SK-N-SH (cell line): ENCODE data around the gene SLC26A2. TPM values are rescaled to one million over a fixed set of nuclear protein-coding genes. Genes with fewer than 3 reads are reported as not detected.

Experiments used
- CTCF ChIA-PET: fragments of 300-600, 350-600 bp; formaldehyde crosslinking; extraction: SDS; loops from one replicate; lab custom pipeline; 2021; lab: Yijun Ruan, JAX
- POLR2A ChIA-PET: fragments of 350-600 bp; sonication (Branson Sonifier 250); formaldehyde crosslinking; extraction: SDS; loops from one replicate; lab custom pipeline; 2020; ENCODE audit warnings: antibody characterized with exemption, inconsistent platforms; lab: Yijun Ruan, JAX
- DNase-seq: peaks from one replicate; pipeline ENCODE4 v3.0.0; 2012
- H2AFZ ChIP-seq: fragments of 200-600 bp; sonication (generic); 2 replicates; pipeline ENCODE4 v1.8.1; 2016; ENCODE audit warnings: antibody characterized with exemption, mild to moderate bottlenecking, low read depth
- H3F3A ChIP-seq: fragments of 200-600 bp; sonication (generic); replicated peaks from 2 replicates; pipeline ENCODE3; 2016; ENCODE audit warnings: antibody characterized with exemption, mild to moderate bottlenecking; ENCODE audit not compliant: insufficient read depth
- H3K27ac ChIP-seq, 2 experiments: fragments of 200-500 bp in 1 of 2; fragments of 200-600 bp in 1 of 2; sonication (Bioruptor generic) in 1 of 2; sonication (generic), shearing (Covaris generic) in 1 of 2; 2 replicates each; pipeline versions ENCODE4 v1.5.1 to v1.6.1; 2014 to 2016; ENCODE audit warnings: low read depth in 2 of 2, inconsistent platforms in 1 of 2, low read length in 1 of 2, mild to moderate bottlenecking in 1 of 2, mixed read lengths in 1 of 2
- H3K27me3 ChIP-seq: fragments of 200-600 bp; sonication (generic), shearing (Covaris generic); 2 replicates; pipeline ENCODE4 v1.6.1; 2016; ENCODE audit warnings: mixed run types; ENCODE audit not compliant: insufficient read depth
- H3K36me3 ChIP-seq, 2 experiments: fragments of 200-500 bp in 1 of 2; fragments of 200-600 bp in 1 of 2; sonication (Bioruptor generic) in 1 of 2; sonication (generic) in 1 of 2; replicated peaks in 1 of 2; 2 replicates each; pipeline versions ENCODE3 to v1.5.1; 2014 to 2016; ENCODE audit warnings: low read length in 1 of 2, mild to moderate bottlenecking in 1 of 2; ENCODE audit not compliant: insufficient read depth in 2 of 2, control insufficient read depth in 1 of 2
- H3K4me1 ChIP-seq, 2 experiments: fragments of 200-500 bp in 1 of 2; fragments of 200-600 bp in 1 of 2; sonication (Bioruptor generic) in 1 of 2; sonication (generic), shearing (Covaris generic) in 1 of 2; 2 replicates each; pipeline versions ENCODE4 v1.5.1 to v1.6.1; 2014 to 2016; ENCODE audit warnings: low read depth in 1 of 2, low read length in 1 of 2, mixed run types in 1 of 2; ENCODE audit not compliant: insufficient read depth in 2 of 2, control insufficient read depth in 1 of 2
- H3K4me2 ChIP-seq: fragments of 200-600 bp; sonication (generic), shearing (Covaris generic); 2 replicates; pipeline ENCODE4 v1.6.1; 2017; ENCODE audit warnings: mixed run types
- H3K4me3 ChIP-seq, 2 experiments: fragments of 200-500 bp in 1 of 2; fragments of 200-600 bp in 1 of 2; sonication (Bioruptor generic) in 1 of 2; sonication (generic), shearing (Covaris generic) in 1 of 2; 2 replicates each; pipeline versions ENCODE4 v1.5.1 to v1.8.1; 2014 to 2016; ENCODE audit warnings: low read depth in 2 of 2, inconsistent platforms in 1 of 2, low read length in 1 of 2, mild to moderate bottlenecking in 1 of 2, mixed read lengths in 1 of 2, moderate library complexity in 1 of 2
- H3K79me2 ChIP-seq: fragments of 200-600 bp; sonication (generic); 2 replicates; pipeline ENCODE4 v1.8.1; 2017; ENCODE audit warnings: mild to moderate bottlenecking; ENCODE audit not compliant: insufficient read depth
- H3K9ac ChIP-seq: fragments of 200-600 bp; sonication (generic); 2 replicates; pipeline ENCODE4 v1.6.1; 2017; ENCODE audit warnings: mixed run types
- H3K9me2 ChIP-seq: fragments of 200-600 bp; sonication (generic); 2 replicates; pipeline ENCODE4 v1.6.1; 2017; ENCODE audit warnings: mixed run types
- H3K9me3 ChIP-seq: fragments of 200-600 bp; sonication (generic); 2 replicates; pipeline ENCODE4 v1.6.1; 2017; ENCODE audit warnings: mixed run types, mild to moderate bottlenecking, moderate library complexity
- H4K20me1 ChIP-seq: fragments of 200-600 bp; sonication (generic); 2 replicates; pipeline ENCODE4 v1.6.1; 2017; ENCODE audit warnings: mild to moderate bottlenecking, mixed run types; ENCODE audit not compliant: insufficient read depth
- CHD2 ChIP-seq: fragments of 150-350 bp; IDR thresholded peaks from 2 replicates; pipeline ENCODE4 v1.6.1; 2018; ENCODE audit warnings: low read length; ENCODE audit not compliant: partially characterized antibody
- EZH2phosphoT487 ChIP-seq: fragments of 200-600 bp; sonication (generic); IDR thresholded peaks from 2 replicates; pipeline ENCODE4 v1.6.1; 2017; ENCODE audit warnings: low read depth, mixed run types, mild to moderate bottlenecking, antibody characterized with exemption, moderate library complexity, borderline replicate concordance
- FOSL2 ChIP-seq: IDR thresholded peaks from 2 replicates; pipeline ENCODE4 v1.4.0; 2012; ENCODE audit warnings: low read depth, mild to moderate bottlenecking, moderate library complexity, borderline replicate concordance
- FOXM1 ChIP-seq: IDR thresholded peaks from 2 replicates; pipeline ENCODE4 v1.4.0; 2012; ENCODE audit warnings: low read depth, mild to moderate bottlenecking
- GABPA ChIP-seq: IDR thresholded peaks from 2 replicates; pipeline ENCODE4 v1.4.0; 2012; ENCODE audit warnings: low read depth, mild to moderate bottlenecking
- GATA2 ChIP-seq: sonication (generic); formaldehyde crosslinking; IDR thresholded peaks from 2 replicates; pipeline ENCODE4 v1.5.0; 2020; ENCODE audit warnings: mild to moderate bottlenecking, missing genetic modification reagents
- IRF3 ChIP-seq: fragments of 150-350 bp; IDR thresholded peaks from 2 replicates; pipeline ENCODE4 v1.6.1; 2016; ENCODE audit warnings: mild to moderate bottlenecking, low read depth, low read length
- JUND ChIP-seq: IDR thresholded peaks from 2 replicates; pipeline ENCODE4 v1.4.0; 2012
- MXI1 ChIP-seq: IDR thresholded peaks from 2 replicates; pipeline ENCODE4 v1.6.1; 2012; ENCODE audit warnings: mild to moderate bottlenecking, low read depth, low read length, improper control_type of control experiment
- NRF1 ChIP-seq: IDR thresholded peaks from 2 replicates; pipeline ENCODE4 v1.6.1; 2012; ENCODE audit warnings: low read depth, mild to moderate bottlenecking, low read length
- POLR2AphosphoS5 ChIP-seq: IDR thresholded peaks from 2 replicates; pipeline ENCODE4 v1.6.1; 2012; ENCODE audit warnings: low read depth, low read length
- RAD21 ChIP-seq: IDR thresholded peaks from 2 replicates; pipeline ENCODE4 v1.6.1; 2012; ENCODE audit warnings: mild to moderate bottlenecking, low read length
- REST ChIP-seq: IDR thresholded peaks from 2 replicates; pipeline ENCODE4 v1.6.1; 2012; ENCODE audit warnings: mild to moderate bottlenecking, low read depth, low read length, moderate library complexity
- RFX5 ChIP-seq: IDR thresholded peaks from 2 replicates; pipeline ENCODE4 v1.6.1; 2012; ENCODE audit warnings: mild to moderate bottlenecking, improper control_type of control experiment, low read length
- SMC3 ChIP-seq: IDR thresholded peaks from 2 replicates; pipeline ENCODE4 v1.6.1; 2012; ENCODE audit warnings: low read depth, low read length, improper control_type of control experiment
- TCF12 ChIP-seq: IDR thresholded peaks from 2 replicates; pipeline ENCODE4 v1.4.0; 2012
- YY1 ChIP-seq: IDR thresholded peaks from 2 replicates; pipeline ENCODE4 v1.4.0; 2012; ENCODE audit warnings: low read depth, mild to moderate bottlenecking
- WGBS: methylation state at CpG from one replicate; pipeline ENCODE4 v1.1.6; 2017; ENCODE audit warnings: low lambda C conversion rate; 5-methylcytosine and 5-hydroxymethylcytosine counted together
- polyA plus RNA-seq, 3 experiments: library from polyadenylated mRNA; depleted of rRNA; stranded (reverse); fragments of >200 nt; gene quantifications; 2 replicates each; pipeline ENCODE4 v1.2.3, GENCODE V29; 2012
- TF ChIP-seq, protein P1 (sequence below): IDR thresholded peaks from 2 replicates; pipeline ENCODE4 v1.4.0; 2012; ENCODE audit warnings: low read depth, borderline replicate concordance
- TF ChIP-seq, protein P2 (sequence below): fragments of 200-600 bp; sonication (generic); IDR thresholded peaks from 2 replicates; pipeline ENCODE4 v1.6.1; 2017; ENCODE audit warnings: antibody characterized with exemption, mild to moderate bottlenecking, moderate library complexity

Gene SLC26A2
- polyA plus RNA-seq, 1 of the 3 experiments (the other 2 are of a cell fraction) = 1.3 TPM

GRCh38 chr5:149979896-149980295 is 19.3 kb downstream of the SLC26A2 start:
- 98% methylated on average over 1 of the region's 1 CpG for WGBS
- Histone ChIP-seq H4K20me1 (no peaks in the 10 kb centered on the region), H2AFZ (no peak overlapping the region), H3K27ac (no peak overlapping the region), H3K79me2 (no peaks in the 10 kb centered on the region), H3F3A (no peaks in the 10 kb centered on the region), H3K4me1 (no peaks in the 10 kb centered on the region), H3K9me2 (no peaks in the 10 kb centered on the region), H3K4me3 (no peak overlapping the region), H3K9me3 (no peaks in the 10 kb centered on the region), H3K36me3 (peaks cover 9 to 26% of the 10 kb centered on the region in 2 experiments), H3K4me2 (no peak overlapping the region), H3K27me3 (no peaks in the 10 kb centered on the region), H3K9ac (no peak overlapping the region)
- POLR2A ChIA-PET = no interaction called here
- CTCF ChIA-PET = interaction anchor here (0.5 to 6.8 kb wide), 6 partner anchors 11 to 1064 kb away, joined by 3 to 38 read pairs (median 5); no protein-coding TSS in a partner anchor
- TF ChIP-seq, protein P1, sequence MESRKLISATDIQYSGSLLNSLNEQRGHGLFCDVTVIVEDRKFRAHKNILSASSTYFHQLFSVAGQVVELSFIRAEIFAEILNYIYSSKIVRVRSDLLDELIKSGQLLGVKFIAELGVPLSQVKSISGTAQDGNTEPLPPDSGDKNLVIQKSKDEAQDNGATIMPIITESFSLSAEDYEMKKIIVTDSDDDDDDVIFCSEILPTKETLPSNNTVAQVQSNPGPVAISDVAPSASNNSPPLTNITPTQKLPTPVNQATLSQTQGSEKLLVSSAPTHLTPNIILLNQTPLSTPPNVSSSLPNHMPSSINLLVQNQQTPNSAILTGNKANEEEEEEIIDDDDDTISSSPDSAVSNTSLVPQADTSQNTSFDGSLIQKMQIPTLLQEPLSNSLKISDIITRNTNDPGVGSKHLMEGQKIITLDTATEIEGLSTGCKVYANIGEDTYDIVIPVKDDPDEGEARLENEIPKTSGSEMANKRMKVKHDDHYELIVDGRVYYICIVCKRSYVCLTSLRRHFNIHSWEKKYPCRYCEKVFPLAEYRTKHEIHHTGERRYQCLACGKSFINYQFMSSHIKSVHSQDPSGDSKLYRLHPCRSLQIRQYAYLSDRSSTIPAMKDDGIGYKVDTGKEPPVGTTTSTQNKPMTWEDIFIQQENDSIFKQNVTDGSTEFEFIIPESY = no peak
- TF ChIP-seq POLR2AphosphoS5 (no peak), MXI1 (no peak), IRF3 (no peak), YY1 (no peak), SMC3 (no peak), JUND (no peak), NRF1 (no peak), CHD2 (no peak), EZH2phosphoT487 (no peak), TCF12 (no peak), REST (no peak), GABPA (no peak), GATA2 (CRISPR knock-in tag) (no peak), RAD21 (no peak), FOXM1 (no peak), FOSL2 (no peak), RFX5 (no peak)
- TF ChIP-seq, protein P2, sequence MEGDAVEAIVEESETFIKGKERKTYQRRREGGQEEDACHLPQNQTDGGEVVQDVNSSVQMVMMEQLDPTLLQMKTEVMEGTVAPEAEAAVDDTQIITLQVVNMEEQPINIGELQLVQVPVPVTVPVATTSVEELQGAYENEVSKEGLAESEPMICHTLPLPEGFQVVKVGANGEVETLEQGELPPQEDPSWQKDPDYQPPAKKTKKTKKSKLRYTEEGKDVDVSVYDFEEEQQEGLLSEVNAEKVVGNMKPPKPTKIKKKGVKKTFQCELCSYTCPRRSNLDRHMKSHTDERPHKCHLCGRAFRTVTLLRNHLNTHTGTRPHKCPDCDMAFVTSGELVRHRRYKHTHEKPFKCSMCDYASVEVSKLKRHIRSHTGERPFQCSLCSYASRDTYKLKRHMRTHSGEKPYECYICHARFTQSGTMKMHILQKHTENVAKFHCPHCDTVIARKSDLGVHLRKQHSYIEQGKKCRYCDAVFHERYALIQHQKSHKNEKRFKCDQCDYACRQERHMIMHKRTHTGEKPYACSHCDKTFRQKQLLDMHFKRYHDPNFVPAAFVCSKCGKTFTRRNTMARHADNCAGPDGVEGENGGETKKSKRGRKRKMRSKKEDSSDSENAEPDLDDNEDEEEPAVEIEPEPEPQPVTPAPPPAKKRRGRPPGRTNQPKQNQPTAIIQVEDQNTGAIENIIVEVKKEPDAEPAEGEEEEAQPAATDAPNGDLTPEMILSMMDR = no peak
- no peak for DNase-seq
